LNCAP (cell line): ENCODE data around the gene CLIC4.

Experiments
- TF ChIP-seq, protein P1 (sequence below): fragments of 450-650 bp; IDR thresholded peaks from 2 replicates; pipeline ENCODE4 v1.5.1; 2017; ENCODE audit warnings: mild to moderate bottlenecking

CLIC4 gene

DNA sequence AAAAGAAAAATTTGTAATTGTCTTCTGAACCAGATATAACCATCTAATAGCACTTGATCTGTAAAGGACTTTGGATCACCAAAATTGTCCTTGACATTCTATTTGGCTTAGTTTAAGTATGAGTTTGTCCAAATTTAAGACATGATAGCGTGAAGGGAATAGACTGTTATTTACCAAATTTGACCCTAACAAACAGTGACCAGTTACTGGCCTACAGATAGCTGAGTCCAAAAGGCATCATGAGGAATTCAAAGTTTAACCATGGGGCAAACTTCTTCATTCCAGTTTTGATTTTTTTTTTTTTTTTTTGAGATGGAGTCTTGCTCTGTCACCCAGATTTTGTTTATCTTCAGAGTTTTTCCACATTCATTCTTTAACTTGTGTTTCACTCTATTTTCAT, 38.5 kb downstream of the CLIC4 start:
- TF ChIP-seq, protein P1, sequence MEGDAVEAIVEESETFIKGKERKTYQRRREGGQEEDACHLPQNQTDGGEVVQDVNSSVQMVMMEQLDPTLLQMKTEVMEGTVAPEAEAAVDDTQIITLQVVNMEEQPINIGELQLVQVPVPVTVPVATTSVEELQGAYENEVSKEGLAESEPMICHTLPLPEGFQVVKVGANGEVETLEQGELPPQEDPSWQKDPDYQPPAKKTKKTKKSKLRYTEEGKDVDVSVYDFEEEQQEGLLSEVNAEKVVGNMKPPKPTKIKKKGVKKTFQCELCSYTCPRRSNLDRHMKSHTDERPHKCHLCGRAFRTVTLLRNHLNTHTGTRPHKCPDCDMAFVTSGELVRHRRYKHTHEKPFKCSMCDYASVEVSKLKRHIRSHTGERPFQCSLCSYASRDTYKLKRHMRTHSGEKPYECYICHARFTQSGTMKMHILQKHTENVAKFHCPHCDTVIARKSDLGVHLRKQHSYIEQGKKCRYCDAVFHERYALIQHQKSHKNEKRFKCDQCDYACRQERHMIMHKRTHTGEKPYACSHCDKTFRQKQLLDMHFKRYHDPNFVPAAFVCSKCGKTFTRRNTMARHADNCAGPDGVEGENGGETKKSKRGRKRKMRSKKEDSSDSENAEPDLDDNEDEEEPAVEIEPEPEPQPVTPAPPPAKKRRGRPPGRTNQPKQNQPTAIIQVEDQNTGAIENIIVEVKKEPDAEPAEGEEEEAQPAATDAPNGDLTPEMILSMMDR: no peak

DNA sequence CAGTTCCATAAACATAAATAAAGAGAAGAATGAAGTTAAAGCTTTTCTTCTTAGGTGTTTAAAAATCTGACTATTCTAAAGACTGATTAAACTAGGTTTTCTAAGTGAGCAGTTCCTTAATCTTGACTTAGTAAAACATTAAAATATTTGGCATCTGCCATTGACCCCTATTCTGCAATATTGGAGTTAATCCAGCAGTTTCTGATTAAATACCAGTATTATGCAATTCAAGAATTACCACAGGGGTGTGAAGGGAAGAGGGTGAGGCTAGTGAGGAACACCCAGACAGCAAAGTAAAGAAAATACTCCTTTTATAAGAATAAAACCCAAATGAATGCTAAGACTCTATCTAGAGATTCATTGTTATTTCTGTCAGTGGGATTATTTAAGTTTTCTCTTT, 40.9 kb downstream of the CLIC4 start:
- TF ChIP-seq, protein P1: no peak

DNA sequence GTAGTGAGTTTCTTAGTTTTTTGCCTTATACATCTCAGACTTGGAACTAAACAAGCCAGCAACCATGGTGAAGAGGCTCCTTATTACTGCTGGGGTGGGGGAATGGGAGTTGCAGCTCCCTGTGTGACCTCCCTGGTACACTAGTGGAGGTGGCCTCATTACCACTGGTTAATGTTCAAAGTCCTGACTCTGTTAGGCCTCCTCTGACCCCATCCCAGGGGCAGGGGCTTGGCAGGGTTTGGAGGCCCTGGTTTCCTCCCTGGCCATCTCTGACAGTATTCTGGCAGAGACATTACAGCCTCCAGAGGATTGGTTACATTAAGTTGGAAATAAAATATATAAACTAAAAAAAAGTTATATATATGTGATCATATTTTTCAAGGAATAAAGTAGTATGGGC, 45.2 kb downstream of the CLIC4 start:
- TF ChIP-seq, protein P1: no peak

DNA sequence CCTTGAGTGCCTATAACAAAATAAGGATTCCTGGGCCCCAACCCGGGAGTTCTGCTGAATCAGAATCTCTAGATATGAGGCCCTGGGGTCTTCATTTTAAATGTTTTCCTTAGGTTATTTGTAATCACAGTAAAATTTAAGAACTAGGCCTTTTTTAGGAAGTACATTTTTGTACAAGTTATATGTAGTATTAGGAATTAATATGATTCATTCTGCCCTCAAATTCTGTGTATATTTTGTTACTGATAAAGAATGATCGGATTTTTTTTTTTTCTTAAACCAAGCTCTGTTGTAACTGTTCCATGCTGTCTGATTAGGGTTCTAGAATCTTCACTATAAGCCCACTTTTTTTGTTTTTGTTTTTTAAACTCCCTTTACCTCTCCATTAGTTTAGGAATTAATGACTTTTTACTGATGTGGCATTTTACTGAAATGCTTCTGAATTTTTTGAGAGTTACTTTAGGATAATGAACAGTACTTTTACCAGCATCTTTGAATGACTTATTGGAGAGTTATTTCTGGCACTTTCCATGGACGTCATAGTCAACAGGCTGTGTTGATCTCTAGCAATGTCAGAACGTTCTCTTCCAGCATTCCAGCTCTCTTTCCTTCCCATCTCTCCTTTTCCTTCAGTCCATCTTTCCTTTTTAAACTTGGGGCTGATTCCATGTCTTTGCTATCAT, 48.3 kb downstream of the CLIC4 start:
- TF ChIP-seq, protein P1: no peak

DNA sequence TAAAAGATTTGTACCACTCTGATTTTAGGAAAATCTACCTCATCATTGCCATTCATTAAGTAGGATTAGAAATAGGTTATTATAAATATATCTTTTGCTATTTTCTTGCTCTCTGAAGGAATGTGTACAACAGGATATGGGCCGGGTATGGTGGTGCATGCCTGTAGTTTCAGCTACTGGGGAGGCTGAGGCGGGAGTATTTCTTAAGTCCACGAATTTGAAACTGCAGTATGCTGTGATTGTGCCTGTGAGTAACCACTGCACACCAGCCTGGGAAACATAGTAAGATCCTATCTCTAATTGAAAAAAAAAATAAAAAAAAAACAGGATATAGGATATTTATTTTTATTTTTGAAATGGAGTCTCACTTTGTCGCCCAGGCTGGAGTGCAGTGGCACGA, 50.0 kb downstream of the CLIC4 start:
- TF ChIP-seq, protein P1: no peak

DNA sequence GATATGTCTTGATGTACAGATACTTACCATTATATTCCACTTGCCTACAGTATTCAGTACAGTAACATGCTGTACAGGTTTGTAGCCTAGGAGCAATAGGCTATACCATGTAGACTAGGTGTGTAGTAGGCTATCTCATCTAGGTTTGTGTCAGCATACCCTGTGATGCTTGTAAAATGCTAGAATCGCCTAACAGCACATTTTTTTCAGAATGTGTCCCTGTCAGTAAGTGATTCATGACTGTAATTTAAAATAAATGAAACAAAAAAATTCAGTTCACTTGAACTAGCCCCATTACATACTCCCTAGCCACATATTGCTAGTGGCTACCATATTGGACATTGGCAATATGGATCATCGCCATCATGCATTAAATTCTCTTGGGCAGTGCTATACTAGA, 51.3 kb downstream of the CLIC4 start:
- TF ChIP-seq, protein P1: no peak

DNA sequence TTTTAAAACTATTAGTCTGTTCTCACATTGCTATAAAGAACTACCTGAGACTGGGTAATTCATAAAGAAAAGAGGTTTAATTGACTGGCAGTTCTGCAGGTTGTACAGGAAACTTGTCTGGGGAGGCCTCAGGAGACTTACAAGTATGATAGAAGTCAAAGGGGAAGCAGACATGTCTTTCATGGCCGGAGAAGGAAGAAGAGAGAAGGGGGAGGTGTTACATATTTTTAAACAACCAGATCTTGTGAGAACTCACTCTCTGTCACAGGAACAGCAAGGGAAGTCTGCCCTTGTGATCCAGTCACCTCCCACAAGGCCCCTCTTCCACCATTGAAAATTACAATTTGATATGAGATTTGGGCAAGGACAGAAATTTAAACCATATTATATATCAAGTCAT, 55.9 kb downstream of the CLIC4 start:
- TF ChIP-seq, protein P1: no peak

DNA sequence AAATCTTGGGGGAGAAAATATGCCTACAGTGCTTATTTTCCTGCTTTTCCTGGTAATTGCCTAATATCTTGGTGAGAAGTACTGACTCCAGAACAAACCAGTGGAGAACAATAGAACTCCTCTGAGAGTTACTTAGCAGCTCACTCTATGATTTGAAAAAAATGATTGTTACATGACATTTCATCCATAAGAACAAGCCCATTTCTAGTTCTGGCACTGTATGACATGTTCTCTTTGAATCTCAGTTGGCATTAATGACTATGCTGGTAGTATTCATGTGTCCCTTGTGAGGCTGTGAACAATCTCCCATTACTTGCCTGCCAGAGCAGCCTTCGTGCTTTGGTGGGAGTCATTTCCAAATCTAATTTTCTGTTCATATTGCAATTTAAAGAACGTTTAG, 58.0 kb downstream of the CLIC4 start:
- TF ChIP-seq, protein P1: no peak
